ENCODE measurements around the gene ACSL6. TPM values are rescaled to one million over a fixed set of nuclear protein-coding genes. Genes with fewer than 3 reads are reported as not detected.

The ACSL6 gene
- total and polyA plus RNA-seq, 4 donors, result 0.10 to 6.7 (median 0.38) TPM

DNA sequence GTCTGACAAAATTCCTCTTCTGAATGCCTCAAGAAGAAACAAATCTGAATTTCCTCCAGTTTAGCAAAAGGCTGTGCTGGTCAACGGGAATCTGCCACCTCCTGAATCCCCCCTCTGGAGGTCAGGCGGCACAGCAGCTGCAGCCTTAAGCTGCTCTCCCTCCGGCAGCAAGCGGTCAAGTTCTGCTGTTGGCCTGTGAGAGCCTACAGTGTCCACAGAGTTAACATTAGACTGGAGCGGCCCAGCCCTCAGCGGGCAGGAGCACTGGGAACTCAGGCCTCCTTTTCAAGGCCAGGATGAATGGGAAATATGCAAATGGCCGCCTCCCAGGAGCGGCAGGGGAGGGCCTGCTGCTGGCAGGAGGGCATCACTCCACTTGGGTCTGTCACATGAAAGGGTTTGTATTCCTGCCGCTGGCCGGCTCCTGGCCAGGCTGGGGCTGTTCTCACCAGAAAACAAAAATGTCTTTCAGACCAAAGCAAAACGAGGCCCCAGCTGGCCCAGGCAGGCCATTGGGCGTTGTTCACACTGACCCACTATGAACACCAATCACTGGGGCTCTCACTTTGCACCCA lies 8.2 kb downstream of the ACSL6 start:
- DNase-seq (peak; percentile 36 to 54 (median 46)), ATAC-seq (ENCODE audit: insufficient read depth, low FRiP score) (no peak)
- TF ChIP-seq, protein P1, sequence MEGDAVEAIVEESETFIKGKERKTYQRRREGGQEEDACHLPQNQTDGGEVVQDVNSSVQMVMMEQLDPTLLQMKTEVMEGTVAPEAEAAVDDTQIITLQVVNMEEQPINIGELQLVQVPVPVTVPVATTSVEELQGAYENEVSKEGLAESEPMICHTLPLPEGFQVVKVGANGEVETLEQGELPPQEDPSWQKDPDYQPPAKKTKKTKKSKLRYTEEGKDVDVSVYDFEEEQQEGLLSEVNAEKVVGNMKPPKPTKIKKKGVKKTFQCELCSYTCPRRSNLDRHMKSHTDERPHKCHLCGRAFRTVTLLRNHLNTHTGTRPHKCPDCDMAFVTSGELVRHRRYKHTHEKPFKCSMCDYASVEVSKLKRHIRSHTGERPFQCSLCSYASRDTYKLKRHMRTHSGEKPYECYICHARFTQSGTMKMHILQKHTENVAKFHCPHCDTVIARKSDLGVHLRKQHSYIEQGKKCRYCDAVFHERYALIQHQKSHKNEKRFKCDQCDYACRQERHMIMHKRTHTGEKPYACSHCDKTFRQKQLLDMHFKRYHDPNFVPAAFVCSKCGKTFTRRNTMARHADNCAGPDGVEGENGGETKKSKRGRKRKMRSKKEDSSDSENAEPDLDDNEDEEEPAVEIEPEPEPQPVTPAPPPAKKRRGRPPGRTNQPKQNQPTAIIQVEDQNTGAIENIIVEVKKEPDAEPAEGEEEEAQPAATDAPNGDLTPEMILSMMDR (IDR thresholded peaks at IDR 0.05; ENCODE audit: control extremely low read depth, extremely low read depth), result no peak
- peaks cover 0 to 12% (median 6%) of the 10 kb centered on the region in 5 donors for H3K4me1 ChIP-seq (ENCODE audit: control insufficient read depth in 5 of 5, insufficient read depth in 5 of 5, low read length in 5 of 5)
- WGBS, 2 donors, result 68 to 78% methylated on average over 12 of the region's 12 CpGs
- no peak overlapping the region for H3K4me3 ChIP-seq
- no peak overlapping the region for H3K27ac ChIP-seq (ENCODE audit: low read depth in 1 of 2, low read length in 1 of 2)
- H3K9me3 ChIP-seq (ENCODE audit: control insufficient read depth in 4 of 4, insufficient read depth in 3 of 4, low read length in 3 of 4), result no peaks in the 10 kb centered on the region
- H3K9ac ChIP-seq (ENCODE audit: insufficient read depth in 1 of 2, low read length in 2 of 2), result no peak overlapping the region
- no peaks in the 10 kb centered on the region for H3K36me3 ChIP-seq (ENCODE audit: control insufficient read depth in 4 of 4, insufficient read depth in 4 of 4, low read length in 4 of 4)
- H3K27me3 ChIP-seq (ENCODE audit: control insufficient read depth in 3 of 3, insufficient read depth in 3 of 3, low read length in 2 of 3), result no peaks in the 10 kb centered on the region

DNA sequence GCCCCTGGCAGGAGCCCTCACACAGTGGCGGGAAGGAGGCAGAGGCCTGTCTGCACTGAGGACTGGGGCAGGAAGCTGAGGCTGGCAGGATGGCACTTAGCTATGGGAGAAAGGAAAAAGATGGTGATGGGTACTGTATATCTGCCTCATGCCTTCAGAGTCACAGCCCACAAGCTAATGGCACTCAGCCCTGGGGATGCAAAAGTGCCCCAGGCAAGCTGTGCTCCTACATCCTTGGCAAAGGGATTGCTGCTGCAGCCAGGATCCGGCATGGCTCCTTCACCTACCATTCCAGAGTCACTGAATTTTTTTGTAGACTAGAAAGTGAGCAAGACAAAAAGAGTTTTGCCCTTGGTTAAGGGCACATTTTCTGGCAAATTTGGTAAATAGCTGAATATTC lies 8.7 kb downstream of the ACSL6 start:
- TF ChIP-seq, protein P1 (IDR thresholded peaks at IDR 0.05; ENCODE audit: control extremely low read depth, extremely low read depth), result no peak

DNA sequence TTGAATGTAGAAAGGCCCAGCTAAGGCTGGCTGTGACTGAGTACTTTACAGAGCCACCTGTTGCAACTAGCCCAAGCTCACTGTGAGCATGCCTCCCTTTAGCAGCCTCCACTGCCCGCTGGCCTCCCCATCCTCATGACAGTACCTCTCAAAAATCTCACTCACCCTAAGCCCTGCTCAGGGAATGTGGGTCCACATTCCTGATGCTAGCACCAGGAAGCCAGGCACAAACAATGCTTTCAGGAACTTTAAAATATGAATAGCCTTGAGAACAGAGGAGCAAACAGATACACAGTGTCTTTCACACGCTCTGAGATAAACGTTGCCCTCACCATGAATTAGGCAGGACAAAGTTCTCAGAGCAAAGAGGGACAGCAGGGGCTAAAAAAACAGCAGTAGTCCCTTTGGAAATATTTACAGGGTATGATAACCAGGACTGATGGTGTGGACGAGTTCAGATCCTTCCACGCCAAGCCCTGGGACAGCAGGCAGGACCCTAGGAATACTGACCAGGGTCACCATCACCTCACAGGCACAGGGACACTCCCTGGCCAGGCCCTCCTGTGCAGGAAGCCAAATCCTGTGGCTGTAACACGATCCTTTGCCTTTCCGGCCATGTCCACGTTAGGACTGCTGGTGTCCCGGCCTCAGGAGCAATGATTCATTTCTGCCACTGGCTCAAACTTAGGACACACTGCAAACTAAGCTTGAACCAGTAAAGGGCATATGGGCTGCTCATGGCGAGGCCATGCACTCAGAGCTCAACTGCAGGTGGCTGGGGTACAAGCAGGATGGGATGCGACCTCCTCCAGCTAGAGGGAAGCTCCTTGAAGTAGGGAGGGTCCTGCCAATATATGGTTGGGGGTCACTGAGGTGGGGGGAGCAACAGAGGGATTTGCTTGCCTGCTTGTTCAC lies 9.6 kb downstream of the ACSL6 start:
- Histone ChIP-seq H3K9ac (ENCODE audit: insufficient read depth in 1 of 2, low read length in 2 of 2) (no peak overlapping the region), H3K9me3 (ENCODE audit: control insufficient read depth in 4 of 4, insufficient read depth in 3 of 4, low read length in 3 of 4) (no peaks in the 10 kb centered on the region), H3K27me3 (ENCODE audit: control insufficient read depth in 3 of 3, insufficient read depth in 3 of 3, low read length in 2 of 3) (no peaks in the 10 kb centered on the region), H3K36me3 (ENCODE audit: control insufficient read depth in 4 of 4, insufficient read depth in 4 of 4, low read length in 4 of 4) (no peaks in the 10 kb centered on the region), H3K27ac (ENCODE audit: low read depth in 1 of 2, low read length in 1 of 2) (no peak overlapping the region), H3K4me1 (ENCODE audit: control insufficient read depth in 5 of 5, insufficient read depth in 5 of 5, low read length in 5 of 5) (peaks cover 0 to 24% (median 6%) of the 10 kb centered on the region in 5 donors), H3K4me3 (no peak overlapping the region)
- TF ChIP-seq, protein P1 (IDR thresholded peaks at IDR 0.05; ENCODE audit: control extremely low read depth, extremely low read depth), result no peak
- DNase-seq (no peak), ATAC-seq (ENCODE audit: insufficient read depth, low FRiP score) (no peak)
- 71 to 79% methylated on average over 11 of the region's 11 CpGs for WGBS, 2 donors

More for the DNA sequence above, 8.7 kb downstream of the ACSL6 start:
- no peaks in the 10 kb centered on the region for H3K36me3 ChIP-seq (ENCODE audit: control insufficient read depth in 4 of 4, insufficient read depth in 4 of 4, low read length in 4 of 4)
- 73 to 81% methylated on average over 2 of the region's 2 CpGs for WGBS, 2 donors
- H3K9me3 ChIP-seq (ENCODE audit: control insufficient read depth in 4 of 4, insufficient read depth in 3 of 4, low read length in 3 of 4), result no peaks in the 10 kb centered on the region
- no peak overlapping the region for H3K9ac ChIP-seq (ENCODE audit: insufficient read depth in 1 of 2, low read length in 2 of 2)
- H3K4me1 ChIP-seq (ENCODE audit: control insufficient read depth in 5 of 5, insufficient read depth in 5 of 5, low read length in 5 of 5), result peaks cover 0 to 16% (median 6%) of the 10 kb centered on the region in 5 donors
- no peak overlapping the region for H3K27ac ChIP-seq (ENCODE audit: low read depth in 1 of 2, low read length in 1 of 2)
- H3K27me3 ChIP-seq (ENCODE audit: control insufficient read depth in 3 of 3, insufficient read depth in 3 of 3, low read length in 2 of 3), result no peaks in the 10 kb centered on the region
- H3K4me3 ChIP-seq, result no peak overlapping the region
- ATAC-seq (ENCODE audit: insufficient read depth, low FRiP score) (no peak), DNase-seq (no peak)

Data from lung (tissue), 12 donors.